Activated CD4-positive, alpha-beta T cell treated with anti-CD3 and anti-CD28 coated beads, Interleukin-2, Interleukin-6, amounts not matched to agents 100 ng/mL and 50 ng/mL, durations not matched to agents 16 hours and 8 hours (primary cell): ENCODE results near the gene LEMD3.
"Not testable (repeated sequence)": the region's sequence is repeated elsewhere in the genome, so short reads cannot be mapped to it uniquely, and the experiment has no call there.

Experiments
- DNase-seq: peaks from one replicate; pipeline ENCODE4 v3.0.0-alpha.2; 2020

LEMD3 gene

DNA sequence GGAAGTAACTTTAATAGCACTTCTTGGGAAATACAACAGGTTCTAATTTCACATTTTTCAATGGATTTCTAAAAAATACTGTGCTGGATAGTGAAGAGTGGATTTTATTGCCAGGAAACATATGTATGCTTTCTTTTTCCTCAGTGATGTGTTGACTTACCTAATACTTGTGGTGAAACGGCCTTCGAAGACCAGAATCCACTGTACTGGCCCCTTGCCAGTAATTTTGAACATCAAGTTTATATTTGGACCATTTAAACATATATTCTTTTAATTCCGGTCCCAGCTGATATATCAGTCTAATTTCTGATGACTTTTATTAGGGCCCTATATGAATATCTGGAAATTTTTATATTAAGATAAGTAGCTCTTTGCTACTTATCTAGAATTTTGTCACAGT is 110.9 kb downstream of the LEMD3 start:
- DNase-seq, result no peak

DNA sequence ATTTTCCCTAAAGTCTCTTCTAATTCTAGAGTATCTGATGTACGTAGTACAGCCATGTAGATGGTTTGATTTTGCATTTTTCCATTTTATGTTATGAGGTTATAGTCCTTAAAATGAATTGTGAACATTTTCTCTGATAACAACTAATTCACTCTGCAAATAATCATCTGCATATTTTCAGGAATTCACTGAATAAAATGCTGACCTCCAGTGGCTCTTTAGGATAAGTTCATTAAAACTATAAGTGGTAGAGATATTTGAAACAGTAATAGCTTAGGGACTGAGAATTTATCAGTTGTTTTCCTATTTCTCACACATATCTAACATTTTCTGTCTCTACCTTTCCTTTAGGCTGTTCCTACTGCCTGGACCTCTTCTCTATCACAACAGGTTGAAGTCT is 113.5 kb downstream of the LEMD3 start:
- no peak for DNase-seq

DNA sequence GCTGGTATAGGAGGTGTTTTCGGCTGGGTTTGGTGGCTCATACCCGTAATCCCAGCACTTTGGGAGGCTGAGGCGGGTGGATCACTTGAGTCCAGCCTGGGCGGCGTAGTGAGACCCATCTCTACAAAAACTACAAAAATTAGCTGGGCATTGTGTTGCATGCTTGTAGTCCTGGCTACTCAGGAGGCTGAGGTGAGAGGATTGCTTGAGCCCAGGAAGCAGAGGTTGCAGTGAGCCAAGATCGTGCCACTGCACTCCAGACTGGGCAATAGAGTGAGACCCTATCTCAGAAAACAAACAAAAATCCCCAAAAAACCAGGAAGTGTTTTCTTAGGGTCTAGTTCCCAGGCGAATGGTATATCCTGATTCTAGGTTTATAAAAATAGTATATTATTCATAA is 116.1 kb downstream of the LEMD3 start:
- DNase-seq, result not testable (repeated sequence)

GRCh38 chr12:65287426-65287825 is 118.0 kb downstream of the LEMD3 start:
- DNase-seq, result no peak

- DNase-seq, result no peak
These were observed 122.9 kb downstream of the LEMD3 start for GRCh38 chr12:65292241-65292640.

DNA sequence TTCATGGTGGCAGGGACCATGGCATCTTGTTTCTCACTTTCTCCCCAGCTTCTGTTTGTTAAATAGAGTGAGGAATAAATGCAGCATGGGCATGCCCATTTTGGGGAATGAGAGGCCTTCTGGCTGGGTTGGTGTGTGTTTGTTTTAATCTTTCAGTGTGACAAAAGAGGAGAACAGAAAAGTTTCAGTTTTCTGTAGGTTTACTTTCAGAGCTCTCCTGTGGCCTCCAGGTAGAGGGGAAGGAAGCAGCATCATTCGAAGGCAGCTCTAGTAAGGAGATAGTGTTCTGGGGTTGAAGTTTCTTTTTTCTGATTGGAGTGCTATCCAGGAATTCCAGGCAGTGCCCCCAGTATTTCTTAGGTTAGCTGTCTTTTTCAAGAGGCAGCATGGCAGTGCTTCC is 124.4 kb downstream of the LEMD3 start:
- DNase-seq, result no peak

GRCh38 chr12:65294641-65295262 is 125.4 kb downstream of the LEMD3 start:
- no peak for DNase-seq

DNA sequence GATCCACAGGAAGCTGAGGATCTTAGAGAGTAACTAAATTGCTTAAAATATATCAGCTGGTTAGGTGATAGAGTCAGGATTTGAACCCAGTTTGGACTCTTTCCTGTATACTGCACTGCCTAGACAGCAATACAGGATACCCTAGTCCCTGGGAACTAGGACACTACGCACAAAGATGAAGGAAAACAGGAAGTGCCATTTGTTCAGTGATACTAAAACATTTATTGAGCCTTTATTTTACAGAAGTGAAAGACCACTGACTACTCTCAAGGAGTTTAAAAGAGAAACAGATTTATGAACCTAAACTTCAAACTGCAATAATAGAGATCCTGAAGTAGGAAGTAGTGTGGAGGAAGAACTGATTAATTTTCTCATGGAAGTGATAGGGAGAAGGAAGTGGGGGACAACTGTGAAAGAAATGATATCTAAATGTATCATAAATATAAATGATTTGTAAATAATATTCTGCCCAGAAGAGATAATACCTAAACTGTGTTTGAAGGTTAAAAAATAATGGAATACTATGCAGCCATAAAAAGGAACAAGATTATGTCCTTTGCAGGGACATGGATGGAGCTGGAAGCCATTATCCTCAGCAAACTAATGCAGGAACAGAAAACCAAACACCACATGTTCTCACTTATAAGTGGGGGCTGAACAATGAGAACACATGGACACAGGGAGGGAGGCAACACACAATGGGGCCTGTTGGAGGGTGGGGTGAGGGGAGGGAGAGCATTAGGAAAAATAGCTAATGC is 127.3 kb downstream of the LEMD3 start:
- DNase-seq, result no peak
